T-helper 1 cell treated with Interleukin-12 subunit alpha and Interleukin-12 subunit beta and Interleukin-4 antibody, amounts not matched to agents 30 ng/mL and 1 ng/mL, for 36 hours (primary cell): ENCODE data around the gene SUN1. TPM values are rescaled to one million over a fixed set of nuclear protein-coding genes. Genes with fewer than 3 reads are reported as not detected.

Source experiments
- intact Hi-C: fragments of 100-400 bp; cut with micrococcal nuclease; formaldehyde crosslinking; loops from one replicate; pipeline ENCODE4 v1.15.1; 2024
- total RNA-seq: library from RNA; stranded (reverse); gene quantifications from 2 replicates; pipeline ENCODE4 v1.2.3, GENCODE V29; 2022

The SUN1 gene
- total RNA-seq, 1 donor from 2014 or later: 47.5 TPM

DNA sequence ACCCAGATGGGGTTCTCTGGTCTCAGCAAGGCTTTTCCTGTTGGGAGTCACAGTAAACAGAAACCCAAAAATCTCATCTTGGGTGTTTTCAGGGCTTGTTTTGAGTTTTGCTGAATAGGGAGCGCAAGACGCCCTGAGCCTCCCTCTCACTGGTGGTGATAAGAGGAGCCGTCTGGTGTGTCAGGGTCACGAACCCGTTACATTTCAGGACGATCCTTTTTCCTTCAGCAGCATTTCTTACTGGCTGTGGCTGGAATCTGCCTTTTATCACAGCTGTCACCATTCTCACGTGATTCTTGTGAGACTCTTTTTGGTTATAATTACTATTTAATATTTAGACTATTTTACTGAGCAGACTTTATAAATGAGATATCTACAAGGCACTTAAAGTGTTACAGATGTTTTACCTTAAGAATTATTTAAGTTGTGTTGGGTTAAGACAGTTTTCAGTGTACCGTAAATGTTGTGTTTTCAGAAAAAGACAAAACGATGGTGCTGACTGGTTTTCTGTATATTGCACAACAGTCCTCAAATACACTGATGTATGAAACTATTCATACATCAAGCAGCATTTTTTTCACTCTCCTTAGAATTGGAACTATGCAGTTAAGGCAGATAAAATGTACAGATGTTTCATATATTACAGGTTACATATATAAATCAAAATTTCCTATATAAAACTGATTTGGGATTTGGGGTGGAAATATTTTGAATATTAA is 41.9 kb downstream of the SUN1 start:
- intact Hi-C loops: loop anchor here (5.0 kb wide), 1 partner anchor 357 kb away; the partner anchor contains the start of gene PDGFA

- intact Hi-C loops: no loop called here
Observed at GRCh38 chr7:875051-875450, 42.8 kb downstream of the SUN1 start.

GRCh38 chr7:875476-876076 is 43.3 kb downstream of the SUN1 start:
- intact Hi-C loops: loop anchor here (1.0 to 2.0 kb wide), 10 partner anchors 48 to 726 kb away; partner anchors contain the start of genes ADAP1, COX19, DNAAF5 and GPR146

DNA sequence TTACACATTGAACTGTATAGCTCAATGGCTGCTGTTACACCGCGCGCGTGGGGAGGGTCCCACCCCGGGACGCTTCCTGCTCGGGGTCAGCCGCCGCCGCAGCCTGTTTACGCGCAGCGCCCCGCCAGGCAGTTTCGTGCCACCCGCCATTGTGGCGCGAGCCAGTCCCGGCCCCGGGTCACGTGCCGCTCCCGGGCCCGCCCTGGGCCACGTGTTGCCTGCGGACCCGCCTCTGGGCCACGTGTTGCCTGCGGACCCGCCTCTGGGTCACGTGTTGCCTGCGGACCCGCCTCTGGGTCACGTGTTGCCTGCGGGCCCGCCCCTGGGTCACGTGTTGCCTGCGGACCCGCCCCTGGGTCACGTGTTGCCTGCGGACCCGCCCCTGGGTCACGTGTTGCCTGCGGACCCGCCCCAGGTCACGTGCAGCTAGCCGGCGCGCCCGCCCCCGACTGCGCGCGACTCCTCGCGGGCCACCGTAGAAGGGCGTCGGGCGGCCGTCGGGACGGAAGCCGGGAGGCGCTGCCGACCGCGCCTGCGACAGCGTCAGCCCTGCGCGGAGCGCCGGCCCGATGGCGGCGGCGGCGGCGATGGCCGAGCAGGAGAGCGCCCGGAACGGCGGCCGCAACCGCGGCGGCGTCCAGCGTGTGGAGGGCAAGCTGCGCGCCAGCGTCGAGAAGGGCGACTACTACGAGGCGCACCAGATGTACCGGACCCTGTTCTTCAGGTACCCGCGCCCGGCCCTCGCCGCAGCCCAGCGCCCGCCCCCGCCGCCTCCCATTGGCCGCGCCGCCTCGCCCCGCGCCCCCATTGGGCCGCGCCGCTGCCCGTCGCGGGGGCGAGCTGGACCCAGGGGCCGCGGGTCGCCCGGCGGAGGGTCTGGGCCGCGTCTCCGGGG is 44.0 kb downstream of the SUN1 start, which contains the start of gene GET4:
Gene GET4, plus strand, starts transcription at position 478 of the 895 bp plus-strand sequence. Its CDS starts 92 bp downstream, at position 570.
- intact Hi-C loops: loop anchor here (1.0 to 2.0 kb wide), 10 partner anchors 47 to 727 kb away; partner anchors contain the start of genes ADAP1, COX19, DNAAF5 and GPR146

DNA sequence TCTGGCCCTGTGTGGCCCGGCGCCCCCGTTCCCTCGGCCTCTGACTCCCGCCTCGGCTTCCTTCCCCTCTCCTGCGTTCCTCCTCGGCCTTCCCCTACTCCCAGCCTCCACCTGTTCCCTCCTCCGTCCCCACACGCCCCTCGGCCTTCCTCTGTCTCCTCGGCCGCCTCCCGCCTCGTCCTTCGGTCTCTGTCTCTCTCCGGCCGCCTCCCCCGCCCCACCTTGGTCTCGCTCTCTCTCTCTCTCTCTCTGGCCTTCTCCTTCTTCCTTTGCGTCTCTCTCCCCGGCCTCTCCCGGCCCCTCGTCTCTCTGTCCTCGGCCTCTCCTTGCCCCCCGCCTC is 44.7 kb downstream of the SUN1 start:
- intact Hi-C loops: loop anchor here (1.0 to 2.0 kb wide), 10 partner anchors 46 to 728 kb away; partner anchors contain the start of genes ADAP1, COX19, DNAAF5 and GPR146

- intact Hi-C loops: loop anchor here (2.0 kb wide), 3 partner anchors 151 to 283 kb away; partner anchors contain the start of genes DNAAF5, GPR146, PRKAR1B and ZFAND2A
Observed at GRCh38 chr7:877312-878232, 45.3 kb downstream of the SUN1 start.

- intact Hi-C loops: no loop called here
Observed at GRCh38 chr7:879093-879492, 46.8 kb downstream of the SUN1 start.

DNA sequence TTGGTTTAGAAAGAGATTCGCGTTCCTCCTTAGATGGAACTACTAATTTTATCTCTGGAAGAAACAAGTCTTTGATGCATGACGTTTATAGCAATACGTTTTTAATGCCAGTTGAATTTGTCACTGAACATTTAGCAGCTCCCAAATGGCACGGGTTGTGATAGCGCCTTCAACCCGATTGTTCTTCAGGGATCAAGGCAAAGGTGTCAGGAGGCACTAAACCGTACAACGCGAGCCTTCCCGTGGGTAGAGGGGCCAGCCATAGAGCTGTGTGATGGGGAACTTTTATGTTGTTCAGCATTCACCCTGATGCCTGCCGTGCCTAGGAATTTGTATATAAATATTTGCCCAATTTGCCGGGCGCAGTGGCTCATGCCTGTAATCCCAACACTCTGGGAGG is 47.4 kb downstream of the SUN1 start:
- intact Hi-C loops: no loop called here

DNA sequence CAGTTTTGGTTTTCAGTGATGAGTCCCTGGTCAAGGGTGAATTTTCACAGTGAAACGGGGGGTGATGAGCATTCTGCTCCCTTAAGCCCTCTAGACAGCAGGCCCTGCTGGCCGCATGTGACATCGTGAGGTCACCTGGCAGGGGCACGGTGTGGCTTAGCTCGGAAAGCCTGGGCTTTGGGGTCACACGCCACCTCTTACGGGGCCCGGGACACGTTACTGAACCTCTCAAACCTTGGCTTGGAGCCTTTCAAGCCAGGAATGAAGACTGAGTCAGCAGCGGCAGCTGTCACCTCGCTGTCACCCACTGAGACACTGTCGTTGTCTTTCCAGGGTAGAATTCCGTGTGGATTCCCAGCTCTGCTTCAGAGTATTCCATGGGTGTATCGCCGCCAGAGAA is 48.2 kb downstream of the SUN1 start:
- intact Hi-C loops: no loop called here

DNA sequence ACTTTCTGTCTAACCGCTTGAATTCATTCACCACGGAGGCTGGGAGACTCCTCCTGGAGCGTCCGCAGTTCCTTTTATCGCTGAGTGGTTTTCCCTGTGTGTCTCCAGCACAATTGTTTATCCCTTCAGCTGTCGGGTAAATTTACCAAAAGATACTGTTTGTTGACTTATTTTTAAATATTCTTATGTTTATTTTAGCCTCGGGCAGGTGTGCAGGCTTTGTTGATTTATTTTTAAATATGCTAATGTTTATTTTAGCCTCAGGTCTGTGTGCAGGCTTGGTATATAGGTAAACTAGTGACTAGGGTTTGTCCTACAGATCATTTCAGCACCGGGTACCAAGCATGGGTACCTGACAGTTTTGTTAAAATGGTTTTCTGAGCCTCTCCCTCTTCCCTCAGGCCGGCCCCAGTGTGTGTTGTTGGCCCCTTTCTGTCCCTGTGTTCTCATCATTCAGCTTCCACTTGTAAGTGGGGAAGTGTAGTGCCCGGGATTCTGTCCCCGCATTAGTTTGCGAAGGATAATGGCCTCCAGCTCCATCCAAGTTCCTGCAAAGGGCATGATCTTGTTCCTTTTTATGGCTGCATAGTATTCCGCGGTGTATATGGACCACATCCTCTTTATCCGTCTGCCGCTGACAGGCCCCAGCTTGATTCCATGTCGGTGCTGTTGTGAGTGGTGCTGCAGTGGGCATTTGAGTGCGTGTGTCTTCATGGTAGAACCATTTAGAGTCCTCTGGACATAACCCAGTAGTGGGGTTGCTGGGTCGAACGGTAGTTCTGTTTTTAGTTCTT is 49.4 kb downstream of the SUN1 start:
- intact Hi-C loops: no loop called here

- intact Hi-C loops: no loop called here
Observed at GRCh38 chr7:882336-883035, 50.2 kb downstream of the SUN1 start.

DNA sequence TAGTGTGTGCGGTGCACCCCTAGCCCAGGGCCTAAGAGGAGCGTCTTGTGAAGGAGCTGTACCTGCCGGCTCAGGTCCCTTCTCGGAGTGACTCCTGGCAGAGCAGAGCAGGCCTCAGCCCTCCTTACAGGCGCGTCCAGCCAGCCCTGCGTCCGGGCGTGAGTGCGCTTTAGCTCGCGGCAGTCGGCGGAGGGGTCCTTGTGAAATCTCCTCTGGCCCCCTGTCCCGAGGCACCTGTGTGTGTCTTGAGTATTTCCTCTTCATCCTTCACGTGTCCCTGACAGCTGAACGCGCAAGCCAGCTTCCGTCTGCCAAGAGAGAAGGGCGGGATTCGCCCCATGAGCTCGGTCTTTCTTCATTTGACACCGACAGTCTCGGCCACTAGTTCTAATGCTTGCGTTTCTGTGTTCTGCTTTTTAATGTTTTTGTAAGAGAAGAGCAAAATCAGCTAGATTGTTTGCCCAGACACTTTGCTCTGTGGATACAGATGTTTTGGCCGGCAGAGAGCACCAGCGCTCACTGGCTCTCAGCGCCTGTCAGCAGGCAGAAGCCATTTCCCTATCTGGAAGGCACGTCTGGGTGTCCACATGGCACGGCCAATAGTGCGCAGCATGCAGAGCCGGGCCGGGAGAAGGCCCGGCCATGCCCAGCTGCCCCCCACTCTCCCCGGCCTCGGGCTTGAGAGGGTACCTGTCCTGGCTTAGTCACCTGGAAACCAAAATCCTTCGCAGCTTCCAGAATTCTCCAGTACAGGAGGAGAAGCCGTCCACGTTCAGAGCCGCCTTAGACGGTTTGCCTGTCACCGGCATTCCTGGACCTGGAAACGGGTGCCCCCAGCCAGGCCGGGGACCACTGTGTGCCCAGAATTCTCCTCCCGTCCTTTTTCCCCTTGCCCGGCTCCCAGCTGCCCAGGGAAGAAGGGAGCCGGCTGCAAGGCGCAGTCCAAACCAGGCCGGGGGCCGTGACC is 51.1 kb downstream of the SUN1 start:
- intact Hi-C loops: no loop called here

DNA sequence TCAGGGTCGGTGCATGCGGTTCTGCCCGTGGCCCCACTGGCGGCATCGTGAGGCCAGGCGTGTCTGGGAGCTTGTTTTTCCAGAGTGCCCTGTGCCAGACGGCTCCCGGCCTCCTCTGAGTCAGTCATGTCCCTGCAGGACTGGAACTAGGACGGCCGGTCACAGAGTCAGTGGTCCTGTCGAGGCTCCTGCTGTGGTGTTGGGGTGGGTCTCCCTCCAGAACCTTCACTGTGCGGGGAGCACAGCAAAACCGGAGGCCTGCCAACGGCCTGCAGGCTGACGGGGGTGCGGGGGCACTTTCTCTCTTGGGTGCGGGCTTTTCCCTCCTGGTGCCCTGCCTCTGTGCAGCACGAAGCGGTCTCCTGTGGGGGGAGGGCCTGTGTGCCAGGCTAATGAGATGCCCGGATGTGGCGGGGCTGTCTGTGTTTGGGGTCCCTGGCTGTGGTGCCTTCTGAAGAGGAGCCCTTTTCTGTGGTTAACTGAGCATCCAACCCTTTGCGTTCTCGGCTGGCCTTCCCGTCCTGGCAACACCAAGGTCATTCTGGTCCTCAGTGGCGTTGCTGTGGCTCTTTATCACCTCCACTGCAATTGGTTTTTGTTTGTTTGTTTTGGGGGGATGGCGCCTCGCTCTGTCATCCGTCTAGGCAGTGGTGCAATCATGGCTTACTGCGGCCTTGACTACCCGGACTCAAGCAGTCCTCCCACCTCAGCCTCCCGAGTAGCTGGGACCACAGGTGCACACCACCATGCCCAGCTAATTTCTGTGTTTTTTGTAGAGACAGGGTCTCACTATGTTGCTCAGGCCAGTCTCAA is 52.1 kb downstream of the SUN1 start:
- intact Hi-C loops: no loop called here

DNA sequence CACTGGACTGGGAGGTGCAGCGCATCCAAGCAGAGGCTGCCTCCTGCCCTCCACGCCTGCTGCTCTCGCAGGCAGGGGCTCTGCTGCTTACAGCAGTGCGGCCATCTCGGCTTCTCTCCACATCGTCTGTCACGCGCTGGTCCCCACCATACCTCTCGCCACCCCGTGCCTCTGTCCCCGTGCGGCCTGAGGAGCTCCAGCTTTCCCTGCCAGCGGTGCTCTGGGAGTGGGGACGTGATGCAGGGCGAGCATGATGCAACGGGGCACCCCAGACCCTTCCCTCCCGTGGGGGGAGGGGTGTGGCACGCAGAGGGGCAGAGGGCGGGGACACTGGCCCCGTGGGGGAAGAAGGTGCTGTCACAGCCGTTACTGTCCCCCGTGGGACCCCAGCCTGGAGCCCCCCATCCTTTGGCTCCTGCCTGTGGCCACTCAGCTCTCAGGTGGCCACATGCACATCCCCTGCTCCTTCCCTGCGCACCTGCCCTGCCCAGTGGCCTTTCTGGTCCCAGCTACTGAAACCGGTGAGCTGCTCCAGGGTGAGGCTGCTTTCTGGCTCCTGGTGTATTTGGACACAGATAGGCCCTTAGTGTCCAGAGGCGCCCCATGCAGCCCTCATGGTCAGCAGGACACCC is 53.1 kb downstream of the SUN1 start:
- intact Hi-C loops: no loop called here

DNA sequence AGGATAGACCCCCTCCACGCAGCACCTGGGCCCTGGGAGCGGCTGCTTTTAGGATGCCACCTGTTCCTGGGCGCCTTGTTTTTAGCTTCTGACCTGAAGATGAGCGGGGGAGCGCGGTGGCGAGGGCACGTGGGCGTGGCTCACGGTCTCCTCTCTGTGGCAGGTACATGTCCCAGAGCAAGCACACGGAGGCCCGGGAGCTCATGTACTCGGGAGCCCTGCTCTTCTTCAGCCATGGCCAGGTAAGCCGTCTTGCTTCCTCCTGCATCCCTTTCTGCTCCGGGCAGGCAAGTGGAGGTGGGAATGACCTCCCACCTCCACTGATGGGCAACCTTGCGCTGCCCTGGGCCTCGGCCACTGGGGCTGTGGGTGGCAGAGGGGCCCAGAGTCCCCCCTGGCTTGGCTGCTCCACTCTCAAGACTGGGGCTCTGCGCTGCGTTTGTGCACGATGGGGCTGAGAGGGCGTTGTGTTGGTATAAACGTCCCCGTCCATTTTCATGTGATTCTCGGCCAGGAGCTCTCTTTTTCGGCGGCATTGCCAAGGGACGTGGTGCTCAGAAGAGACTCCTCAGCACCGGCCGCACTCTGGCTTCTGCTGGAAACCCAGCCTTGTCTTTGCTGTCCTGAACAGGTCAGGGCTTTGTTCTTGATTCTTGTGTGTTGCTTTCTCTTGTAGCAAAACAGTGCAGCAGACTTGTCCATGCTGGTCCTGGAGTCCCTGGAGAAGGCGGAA is 53.8 kb downstream of the SUN1 start:
- intact Hi-C loops: no loop called here
